ENCODE data around the gene MAMDC4. TPM values are rescaled to one million over a fixed set of nuclear protein-coding genes. Genes with fewer than 3 reads are reported as not detected.

MAMDC4 gene
- total RNA-seq, 1 donor from 2014 or later, result 13.4 TPM

DNA sequence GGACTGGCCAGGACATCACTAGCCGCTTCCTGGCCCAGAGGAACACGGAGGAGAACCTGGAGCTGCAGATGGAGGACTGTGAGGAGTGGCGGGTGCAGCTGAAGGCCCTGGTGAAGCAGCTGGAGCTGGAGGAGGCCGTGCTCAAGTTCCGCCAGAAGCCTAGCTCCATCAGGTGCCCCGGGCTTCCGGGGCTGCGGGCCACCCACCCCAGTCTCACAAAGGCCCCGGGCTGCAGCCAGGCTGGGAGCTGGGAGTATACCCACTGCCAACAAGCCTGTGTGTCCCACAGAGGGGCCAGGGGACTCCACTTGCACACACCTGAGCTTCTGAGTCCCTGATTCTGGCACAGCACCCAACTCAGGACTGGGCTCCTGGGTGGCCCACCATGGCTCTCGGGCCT lies 46.1 kb upstream of the MAMDC4 start:
- intact Hi-C loops (cut with micrococcal nuclease), result no loop called here
- no peaks in the 10 kb centered on the region for H3K9me3 ChIP-seq (replicated peaks)
- no peak overlapping the region for H3K27ac ChIP-seq (replicated peaks)
- no peak overlapping the region for H3K4me3 ChIP-seq
- peak; percentile 13 for DNase-seq
- peaks cover 7% of the 10 kb centered on the region for H3K36me3 ChIP-seq
- no peak for TF ChIP-seq CTCF (IDR thresholded peaks at IDR 0.05; ENCODE audit: borderline replicate concordance)
- H3K4me1 ChIP-seq, result peaks cover 53% of the 10 kb centered on the region
- peaks cover 14% of the 10 kb centered on the region for H3K27me3 ChIP-seq (ENCODE audit: low read depth)

- H3K27ac ChIP-seq (replicated peaks), result peak overlapping the region; percentile 92
- H3K4me1 ChIP-seq, result peaks cover 53% of the 10 kb centered on the region
- no peak for DNase-seq
- H3K36me3 ChIP-seq, result peaks cover 7% of the 10 kb centered on the region
- TF ChIP-seq CTCF (IDR thresholded peaks at IDR 0.05; ENCODE audit: borderline replicate concordance), result no peak
- H3K9me3 ChIP-seq (replicated peaks), result no peaks in the 10 kb centered on the region
- intact Hi-C loops (cut with micrococcal nuclease), result no loop called here
- peak overlapping the region; percentile 98 for H3K4me3 ChIP-seq
- peaks cover 8% of the 10 kb centered on the region for H3K27me3 ChIP-seq (ENCODE audit: low read depth)
These were observed 45.4 kb upstream of the MAMDC4 start for GRCh38 chr9:136806631-136807201.

DNA sequence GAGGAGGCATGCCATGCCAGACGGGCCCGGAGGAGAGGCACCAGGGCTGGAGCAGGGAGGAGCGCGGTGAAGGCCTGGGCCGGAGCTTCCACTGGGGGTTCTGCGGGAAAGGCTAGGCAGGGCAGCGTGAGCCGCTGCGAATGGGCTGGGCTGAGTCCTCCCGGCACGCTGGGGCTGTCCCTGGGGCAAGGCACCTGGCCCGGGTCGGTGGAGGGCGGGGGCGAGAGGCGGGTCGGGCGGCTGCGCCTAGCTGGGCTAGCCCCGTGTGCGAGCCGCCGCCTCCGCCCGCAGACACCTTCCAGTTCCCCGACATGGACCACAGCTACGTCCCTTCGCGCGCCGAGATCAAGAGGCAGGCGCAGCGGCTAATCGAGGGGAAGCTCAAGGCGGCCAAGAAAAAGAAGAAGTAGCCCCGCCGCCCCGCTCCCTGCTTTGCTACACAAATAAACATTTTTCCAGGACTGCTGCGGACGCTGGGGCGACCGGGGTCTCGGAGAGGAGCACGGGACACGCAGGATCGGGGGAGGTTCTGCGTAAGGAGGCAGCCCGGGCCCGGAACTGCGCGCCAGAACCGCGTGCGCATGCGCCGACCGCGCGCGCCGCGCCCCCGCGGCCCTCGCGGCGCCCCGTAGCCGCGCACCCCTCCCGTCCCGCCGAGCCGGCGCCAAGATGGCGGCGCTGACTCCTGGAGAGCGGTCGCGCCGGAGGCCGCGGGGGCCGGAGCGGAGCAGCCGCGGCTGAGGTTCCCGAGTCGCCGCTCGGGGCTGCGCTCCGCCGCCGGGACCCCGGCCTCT lies 44.7 kb upstream of the MAMDC4 start, which contains the start of gene RABL6:
RABL6 (plus strand) TSS at position 668 of the 794 bp plus-strand sequence. CDS start 249 bp downstream, outside the sequence.
- no peaks in the 10 kb centered on the region for H3K9me3 ChIP-seq (replicated peaks)
- peaks cover under 1% of the 10 kb centered on the region for H3K27me3 ChIP-seq (ENCODE audit: low read depth)
- H3K4me1 ChIP-seq, result peaks cover 54% of the 10 kb centered on the region
- intact Hi-C loops (cut with micrococcal nuclease), result no loop called here
- DNase-seq, result peak; percentile 81
- H3K27ac ChIP-seq (replicated peaks), result peak within 1 kb of the TSS; percentile 92
- peak within 1 kb of the TSS; percentile 98 for H3K4me3 ChIP-seq
- peaks cover 8% of the 10 kb centered on the region for H3K36me3 ChIP-seq
- TF ChIP-seq CTCF (IDR thresholded peaks at IDR 0.05; ENCODE audit: borderline replicate concordance), result no peak

DNA sequence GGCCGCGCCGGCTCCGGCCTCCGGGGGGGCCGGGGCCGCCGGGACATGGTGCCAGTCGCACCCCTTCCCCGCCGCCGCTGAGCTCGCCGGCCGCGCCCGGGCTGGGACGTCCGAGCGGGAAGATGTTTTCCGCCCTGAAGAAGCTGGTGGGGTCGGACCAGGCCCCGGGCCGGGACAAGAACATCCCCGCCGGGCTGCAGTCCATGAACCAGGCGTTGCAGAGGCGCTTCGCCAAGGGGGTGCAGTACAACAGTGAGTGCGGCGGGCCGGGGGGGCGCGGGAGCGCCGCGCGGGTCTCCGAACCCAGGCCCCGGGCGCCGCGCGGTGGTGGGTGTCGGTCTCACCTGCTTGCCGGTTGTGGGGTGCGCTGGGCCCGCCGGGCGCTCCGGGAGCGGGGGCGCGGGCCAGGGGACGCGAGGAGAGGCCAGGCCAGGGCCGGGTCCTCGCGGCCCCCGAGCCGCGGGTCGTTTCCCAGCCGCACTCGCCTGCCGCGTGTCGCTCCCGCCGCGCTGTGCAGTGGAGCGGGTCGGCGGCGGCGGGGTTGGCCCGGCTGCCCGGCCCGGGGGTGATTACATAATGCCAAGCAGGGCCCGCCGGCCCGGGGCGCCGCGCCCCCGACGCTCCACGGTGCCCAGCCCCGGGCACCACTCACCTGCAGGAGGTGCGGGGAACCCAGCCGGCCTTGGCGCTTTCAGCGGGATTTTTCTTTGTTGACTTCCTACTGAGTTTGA lies 43.9 kb upstream of the MAMDC4 start:
- peak; percentile 16 for DNase-seq
- TF ChIP-seq CTCF (IDR thresholded peaks at IDR 0.05; ENCODE audit: borderline replicate concordance), result peak; percentile 21
- intact Hi-C loops (cut with micrococcal nuclease), result no loop called here
- Histone ChIP-seq H3K4me3 (peak overlapping the region; percentile 98), H3K27me3 (ENCODE audit: low read depth) (no peaks in the 10 kb centered on the region), H3K27ac (replicated peaks) (peak overlapping the region; percentile 92), H3K4me1 (peaks cover 54% of the 10 kb centered on the region), H3K9me3 (replicated peaks) (no peaks in the 10 kb centered on the region), H3K36me3 (peaks cover 13% of the 10 kb centered on the region)

DNA sequence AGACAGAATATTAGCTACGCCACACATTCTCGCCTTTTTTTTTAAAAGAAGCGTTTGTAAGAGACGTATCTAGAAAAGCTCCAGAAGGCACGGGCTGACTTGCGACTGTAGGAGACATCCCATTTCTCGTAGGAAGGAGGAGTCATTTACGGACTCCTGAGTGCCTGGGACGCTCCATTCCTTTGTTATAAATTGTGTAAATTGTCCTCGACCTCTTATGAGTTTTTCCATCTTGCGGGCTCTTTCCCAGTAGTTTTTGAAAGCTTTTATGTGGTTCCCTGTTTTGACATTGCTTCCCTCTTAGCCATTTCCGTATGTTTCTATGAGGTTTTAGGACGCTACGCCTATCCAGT lies 43.4 kb upstream of the MAMDC4 start:
- peaks cover 13% of the 10 kb centered on the region for H3K36me3 ChIP-seq
- H3K27ac ChIP-seq (replicated peaks), result peak overlapping the region; percentile 92
- H3K4me1 ChIP-seq, result peaks cover 54% of the 10 kb centered on the region
- intact Hi-C loops (cut with micrococcal nuclease), result no loop called here
- no peaks in the 10 kb centered on the region for H3K27me3 ChIP-seq (ENCODE audit: low read depth)
- no peak for TF ChIP-seq CTCF (IDR thresholded peaks at IDR 0.05; ENCODE audit: borderline replicate concordance)
- DNase-seq, result no peak
- peak overlapping the region; percentile 98 for H3K4me3 ChIP-seq
- no peaks in the 10 kb centered on the region for H3K9me3 ChIP-seq (replicated peaks)
